GM20000 (cell line): ENCODE measurements around the gene OPTN.

Experiments used
- DNase-seq: peaks from one replicate; pipeline ENCODE4 v3.0.0; 2012; ENCODE audit warnings: low spot score
- TF ChIP-seq, protein P1 (sequence below): IDR thresholded peaks from 2 replicates; pipeline ENCODE4 v1.5.1; 2012; ENCODE audit warnings: mild to moderate bottlenecking, control low read depth; ENCODE audit errors: extremely low read depth, missing control alignments

Gene OPTN

GRCh38 chr10:13115832-13116803 lies 16.2 kb downstream of the OPTN start:
- peak; percentile 23 for DNase-seq

GRCh38 chr10:13117841-13118783 lies 18.1 kb downstream of the OPTN start:
- DNase-seq, result no peak
- TF ChIP-seq, protein P1, sequence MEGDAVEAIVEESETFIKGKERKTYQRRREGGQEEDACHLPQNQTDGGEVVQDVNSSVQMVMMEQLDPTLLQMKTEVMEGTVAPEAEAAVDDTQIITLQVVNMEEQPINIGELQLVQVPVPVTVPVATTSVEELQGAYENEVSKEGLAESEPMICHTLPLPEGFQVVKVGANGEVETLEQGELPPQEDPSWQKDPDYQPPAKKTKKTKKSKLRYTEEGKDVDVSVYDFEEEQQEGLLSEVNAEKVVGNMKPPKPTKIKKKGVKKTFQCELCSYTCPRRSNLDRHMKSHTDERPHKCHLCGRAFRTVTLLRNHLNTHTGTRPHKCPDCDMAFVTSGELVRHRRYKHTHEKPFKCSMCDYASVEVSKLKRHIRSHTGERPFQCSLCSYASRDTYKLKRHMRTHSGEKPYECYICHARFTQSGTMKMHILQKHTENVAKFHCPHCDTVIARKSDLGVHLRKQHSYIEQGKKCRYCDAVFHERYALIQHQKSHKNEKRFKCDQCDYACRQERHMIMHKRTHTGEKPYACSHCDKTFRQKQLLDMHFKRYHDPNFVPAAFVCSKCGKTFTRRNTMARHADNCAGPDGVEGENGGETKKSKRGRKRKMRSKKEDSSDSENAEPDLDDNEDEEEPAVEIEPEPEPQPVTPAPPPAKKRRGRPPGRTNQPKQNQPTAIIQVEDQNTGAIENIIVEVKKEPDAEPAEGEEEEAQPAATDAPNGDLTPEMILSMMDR, result no peak

More at GRCh38 chr10:13115832-13116803, 16.2 kb downstream of the OPTN start:
- TF ChIP-seq, protein P1, result no peak

DNA sequence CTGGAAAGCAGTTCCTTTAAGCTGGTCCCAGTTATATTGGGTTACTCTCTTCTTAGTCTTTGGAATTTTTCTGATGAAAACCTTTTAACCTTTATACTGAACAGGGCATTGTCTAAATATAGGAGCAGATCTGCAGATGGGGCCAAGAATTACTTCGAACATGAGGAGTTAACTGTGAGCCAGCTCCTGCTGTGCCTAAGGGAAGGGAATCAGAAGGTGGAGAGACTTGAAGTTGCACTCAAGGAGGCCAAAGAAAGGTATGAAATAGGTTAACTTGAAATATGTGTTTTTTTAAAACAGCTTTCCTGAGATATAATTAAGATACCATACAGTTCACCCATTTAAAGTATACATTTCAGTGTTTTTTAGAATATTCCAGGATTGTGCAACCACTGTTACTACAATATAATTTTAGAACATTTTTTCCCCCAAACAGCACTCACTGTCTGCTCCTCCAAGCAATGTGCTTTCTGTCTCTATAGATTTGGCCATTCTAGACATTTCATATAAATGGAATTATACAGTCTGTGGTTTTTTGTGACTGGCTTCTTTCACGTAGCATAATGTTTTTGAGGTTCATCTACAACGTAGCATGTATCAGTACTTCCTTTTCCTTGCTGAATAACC lies 18.9 kb downstream of the OPTN start:
- no peak for DNase-seq
- TF ChIP-seq, protein P1, result no peak

DNA sequence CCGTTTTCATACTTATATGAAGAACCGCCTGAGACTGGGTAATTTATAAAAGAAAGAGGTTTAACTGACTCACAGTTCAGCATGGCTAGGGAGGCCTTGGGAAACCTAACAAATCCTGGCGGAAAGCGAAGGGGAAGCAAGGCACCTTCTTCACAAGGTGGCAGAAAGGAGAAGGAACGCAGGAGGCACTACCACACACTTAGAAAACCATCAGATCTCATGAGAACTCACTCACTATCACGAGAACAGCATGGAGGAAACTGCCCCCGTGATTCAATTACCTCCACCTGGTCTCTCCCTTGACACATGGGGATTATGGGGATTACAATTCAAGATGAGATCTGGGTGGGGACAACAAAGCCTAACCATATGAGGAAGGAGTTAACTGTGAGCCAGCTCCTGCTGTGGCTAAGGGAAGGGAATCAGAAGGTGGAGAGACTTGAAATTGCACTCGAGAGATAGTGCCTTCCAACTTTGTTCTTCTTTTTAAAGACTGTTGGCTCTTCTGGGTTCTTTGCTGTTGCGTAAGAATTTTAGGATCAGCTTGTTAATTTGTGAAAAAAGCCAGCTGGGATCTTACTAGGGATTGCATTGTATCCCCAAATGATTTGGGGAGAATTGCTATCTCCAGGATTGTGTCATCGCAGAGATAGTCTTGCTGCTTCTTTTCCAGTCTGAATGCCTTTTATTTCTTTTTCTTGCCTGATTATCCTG lies 21.0 kb downstream of the OPTN start:
- no peak for DNase-seq
- TF ChIP-seq, protein P1, result no peak

- TF ChIP-seq, protein P1, result no peak
- no peak for DNase-seq
Measured at GRCh38 chr10:13121500-13121854, 21.5 kb downstream of the OPTN start.

GRCh38 chr10:13136651-13137050 lies 36.7 kb downstream of the OPTN start:
- no peak for DNase-seq
- TF ChIP-seq, protein P1, result no peak
